Stimulated activated naive B cell treated with anti-CD40 and anti-IgM and Interleukin-4, amounts not matched to agents 10 μg/mL and 1 μg/mL and 100 μg/mL, for 72 hours (primary cell): ENCODE results near the gene GLRX3.
"Not testable (repeated sequence)": the region's sequence is repeated elsewhere in the genome, so short reads cannot be mapped to it uniquely, and the experiment has no call there.

Source experiments
- ATAC-seq, 2 donors: fragments of 150-1000 bp; cut with Tn5 transposase; replicated peaks; 2 replicates each; pipeline ENCODE4 v1.10.0; 2021; ENCODE audit warnings: moderate library complexity in 1 of 2
- DNase-seq: peaks from one replicate; pipeline ENCODE4 v3.0.0; 2021
- H3K27ac Mint-ChIP-seq: one replicate; pipeline ENCODE4 v1.8.0; 2022; ENCODE audit warnings: mild to moderate bottlenecking, mixed read lengths
- H3K27me3 Mint-ChIP-seq, 2 donors: one replicate each; pipeline ENCODE4 v1.8.0; 2022; ENCODE audit warnings: mixed read lengths in 2 of 2
- H3K36me3 Mint-ChIP-seq, 2 donors: one replicate each; pipeline ENCODE4 v1.8.0; 2022; ENCODE audit warnings: mixed read lengths in 2 of 2, mild to moderate bottlenecking in 1 of 2
- H3K4me1 Mint-ChIP-seq, 2 donors: one replicate each; pipeline ENCODE4 v1.8.0; 2022; ENCODE audit warnings: mixed read lengths in 2 of 2, mild to moderate bottlenecking in 1 of 2
- H3K4me3 Mint-ChIP-seq, 2 donors: one replicate each; pipeline ENCODE4 v1.8.0; 2022; ENCODE audit warnings: mild to moderate bottlenecking in 2 of 2, mixed read lengths in 2 of 2, moderate library complexity in 1 of 2
- H3K9me3 Mint-ChIP-seq, 2 donors: one replicate each; pipeline ENCODE4 v1.8.0; 2022; ENCODE audit warnings: mixed read lengths in 2 of 2, mild to moderate bottlenecking in 1 of 2

Gene GLRX3

DNA sequence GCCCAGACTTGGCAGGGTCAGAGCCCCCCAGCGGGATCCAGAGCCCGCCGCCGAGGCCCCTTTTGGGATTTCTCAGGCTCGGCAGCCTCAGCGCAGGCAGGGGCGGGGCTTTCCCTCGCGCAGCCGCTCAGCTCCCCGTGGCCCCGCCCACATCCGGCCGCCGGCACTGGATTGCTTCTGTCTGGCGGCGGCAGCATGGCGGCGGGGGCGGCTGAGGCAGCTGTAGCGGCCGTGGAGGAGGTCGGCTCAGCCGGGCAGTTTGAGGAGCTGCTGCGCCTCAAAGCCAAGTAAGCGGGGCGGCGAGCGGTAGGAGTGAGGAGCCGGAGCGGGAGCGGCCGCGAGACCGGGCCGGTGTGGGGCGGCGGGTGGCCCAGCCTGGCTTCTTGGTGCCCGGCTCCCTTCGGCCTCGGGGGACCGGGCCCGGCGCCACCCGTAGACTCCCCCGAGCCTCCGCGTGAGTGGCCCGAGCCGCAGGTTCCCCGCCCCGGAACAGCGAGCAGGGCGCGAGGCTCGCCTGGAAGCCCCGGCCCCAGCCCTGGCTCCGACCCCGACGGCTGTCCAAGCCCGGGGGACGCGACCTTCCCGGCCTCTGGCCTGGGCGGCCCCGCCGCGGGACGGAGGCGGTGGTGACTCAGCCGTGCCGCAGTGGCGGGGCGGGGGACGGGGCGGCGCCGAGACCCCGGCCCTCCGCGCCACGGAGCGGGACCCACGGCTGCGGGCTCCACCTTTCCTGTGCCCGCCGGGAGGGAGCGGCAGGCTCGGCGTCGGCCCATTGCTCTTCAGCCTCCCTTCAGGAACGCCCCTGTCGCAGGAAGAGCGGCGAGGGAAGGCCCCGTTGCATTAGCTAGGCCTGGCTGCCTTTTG lies at the start of gene GLRX3:
Gene GLRX3, plus strand, starts transcription at position 166 of the 864 bp plus-strand sequence. Its CDS starts 30 bp downstream, at position 196.
- Mint-ChIP-seq H3K27me3 (peaks cover 14% of the 10 kb centered on the region in 2 donors), H3K4me3 (peak within 1 kb of the TSS; percentile 96 to 98), H3K36me3 (peaks cover 3 to 10% of the 10 kb centered on the region in 2 donors), H3K4me1 (peaks cover 21 to 51% of the 10 kb centered on the region in 2 donors), H3K9me3 (no peaks in the 10 kb centered on the region), H3K27ac (peak within 1 kb of the TSS; percentile 97)
- peak; percentile 81 for DNase-seq
- ATAC-seq = peak; percentile 87 to 90

DNA sequence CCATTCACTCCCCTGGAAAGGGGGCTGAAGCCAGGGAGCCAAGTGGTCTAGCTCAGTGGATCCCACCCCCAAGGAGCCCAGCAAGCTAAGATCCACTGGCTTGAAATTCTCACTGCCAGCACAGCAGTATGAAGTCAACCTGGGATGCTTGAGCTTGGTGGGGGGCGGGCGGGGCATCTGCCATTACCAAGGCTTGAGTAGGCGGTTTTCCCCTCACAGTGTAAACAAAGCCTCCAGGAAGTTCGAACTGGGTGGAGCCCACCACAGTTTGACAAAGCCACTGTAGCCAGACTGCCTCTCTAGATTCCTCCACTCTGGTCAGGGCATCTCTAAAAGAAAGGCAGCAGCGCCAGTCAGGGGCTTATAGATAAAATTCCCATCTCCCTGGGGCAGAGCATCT lies 45.6 kb upstream of the GLRX3 start:
- not testable (repeated sequence) for H3K27ac Mint-ChIP-seq, ATAC-seq, H3K4me3 Mint-ChIP-seq, H3K27me3 Mint-ChIP-seq, DNase-seq, H3K4me1 Mint-ChIP-seq
- H3K9me3 Mint-ChIP-seq = peaks cover 12 to 19% of the 10 kb centered on the region in 2 donors
- peaks cover 46 to 58% of the 10 kb centered on the region in 2 donors for H3K36me3 Mint-ChIP-seq

DNA sequence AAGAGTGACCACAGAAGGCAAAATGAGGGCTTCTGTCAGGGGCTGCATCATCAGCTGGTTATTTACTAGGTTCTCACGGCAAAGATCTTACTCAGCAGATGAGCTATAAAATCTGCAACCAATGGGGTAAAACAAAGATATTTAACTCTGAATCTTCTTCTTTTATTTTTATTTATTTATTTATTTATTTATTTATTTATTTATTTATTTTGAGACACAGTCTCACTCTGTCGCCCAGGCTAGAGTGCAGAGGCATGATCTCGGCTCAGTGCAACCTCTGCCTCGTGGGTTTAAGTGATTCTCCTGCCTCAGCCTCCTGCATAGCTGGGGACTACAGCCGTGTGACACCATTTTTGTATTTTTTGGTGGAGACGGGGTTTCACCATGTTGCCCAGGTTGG lies 36.8 kb upstream of the GLRX3 start:
- peaks cover 12 to 43% of the 10 kb centered on the region in 2 donors for H3K36me3 Mint-ChIP-seq
- H3K9me3 Mint-ChIP-seq = no peaks in the 10 kb centered on the region
- H3K4me3 Mint-ChIP-seq = no peak overlapping the region
- H3K27ac Mint-ChIP-seq = no peak overlapping the region
- H3K4me1 Mint-ChIP-seq = no peaks in the 10 kb centered on the region
- no peak for DNase-seq
- H3K27me3 Mint-ChIP-seq = no peaks in the 10 kb centered on the region
- no peak for ATAC-seq

DNA sequence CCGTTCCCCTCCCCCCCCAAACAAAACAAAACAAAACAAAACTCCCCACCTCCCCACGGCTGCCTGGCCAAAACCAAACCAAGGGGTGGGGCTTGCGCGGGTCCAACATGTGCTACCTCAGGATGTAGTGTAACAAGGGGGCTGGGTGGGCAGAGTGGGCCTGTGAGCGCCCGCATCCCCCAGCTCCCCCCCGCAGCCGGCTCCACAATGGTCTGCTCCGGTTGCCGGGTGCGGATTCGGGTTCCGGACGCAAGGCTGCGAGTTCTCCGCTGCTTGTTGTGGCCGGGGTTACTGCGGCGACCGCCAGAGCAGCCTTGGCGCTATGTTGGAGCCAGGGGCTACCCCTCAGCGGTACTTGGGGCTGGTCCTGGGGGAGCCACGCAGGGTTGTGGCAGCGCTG lies 30.5 kb upstream of the GLRX3 start:
- Mint-ChIP-seq H3K4me3 (no peak overlapping the region), H3K9me3 (no peaks in the 10 kb centered on the region), H3K36me3 (peaks cover 10 to 30% of the 10 kb centered on the region in 2 donors), H3K4me1 (peaks cover 23 to 42% of the 10 kb centered on the region in 2 donors), H3K27ac (no peak overlapping the region), H3K27me3 (no peaks in the 10 kb centered on the region)
- ATAC-seq (no peak), DNase-seq (no peak)

DNA sequence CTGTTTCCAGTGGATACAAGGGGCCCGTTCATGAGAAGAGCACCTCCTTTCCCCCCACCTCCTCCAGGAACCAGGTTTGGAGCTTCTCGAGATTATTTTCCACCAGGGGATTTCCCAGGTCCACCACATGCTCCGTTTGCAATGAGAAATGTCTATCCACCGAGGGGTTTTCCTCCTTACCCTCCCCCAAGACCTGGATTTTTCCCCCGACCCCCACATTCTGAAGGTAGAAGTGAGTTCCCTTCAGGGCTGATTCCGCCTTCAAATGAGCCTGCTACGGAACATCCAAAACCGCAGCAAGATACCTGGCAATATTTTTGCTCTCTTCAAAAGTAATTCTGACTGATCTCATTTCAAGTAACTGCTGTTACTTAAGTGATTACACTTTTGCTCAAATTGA lies 28.0 kb upstream of the GLRX3 start:
- H3K27me3 Mint-ChIP-seq, DNase-seq, ATAC-seq, H3K9me3 Mint-ChIP-seq: not testable (repeated sequence)
- Mint-ChIP-seq H3K4me1 (peaks cover 27 to 51% of the 10 kb centered on the region in 2 donors), H3K4me3 (peak overlapping the region; percentile 26 to 59), H3K27ac (peak overlapping the region; percentile 69), H3K36me3 (peaks cover 10 to 29% of the 10 kb centered on the region in 2 donors)

DNA sequence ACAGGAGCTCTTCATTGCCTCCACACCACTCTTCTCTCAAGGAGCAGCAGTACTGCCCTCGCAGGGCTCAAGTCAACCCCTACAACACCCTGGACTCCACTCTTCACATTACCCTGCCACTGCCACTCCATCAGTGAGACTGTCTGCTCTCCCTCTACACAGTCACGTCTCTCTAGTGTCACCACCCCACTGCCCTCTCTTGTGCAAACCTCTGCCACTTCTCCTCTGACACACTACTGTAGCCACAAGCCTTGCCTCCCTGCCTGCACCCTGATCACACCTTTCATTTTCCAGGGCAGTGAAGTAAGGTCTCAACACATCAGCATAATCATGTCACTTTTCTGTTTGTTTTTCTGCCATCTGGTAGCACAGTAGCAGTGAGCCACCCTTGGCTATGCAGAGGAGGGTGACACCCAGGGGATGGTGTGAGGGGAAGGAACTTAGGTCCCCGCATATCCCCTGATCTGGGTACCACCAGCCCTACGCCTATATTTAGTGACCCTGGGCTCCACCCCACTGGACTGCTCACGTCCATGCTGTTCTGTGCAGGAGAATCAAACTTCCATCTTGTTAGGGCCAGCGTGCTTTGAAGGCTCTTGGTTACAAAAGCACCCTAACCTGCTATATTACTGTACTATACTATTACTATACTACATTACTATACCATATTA lies 27.1 kb upstream of the GLRX3 start:
- peak overlapping the region; percentile 96 to 98 for H3K4me3 Mint-ChIP-seq
- H3K27me3 Mint-ChIP-seq = no peaks in the 10 kb centered on the region
- peak overlapping the region; percentile 75 for H3K27ac Mint-ChIP-seq
- H3K9me3 Mint-ChIP-seq = peaks cover 0 to 2% of the 10 kb centered on the region in 2 donors
- ATAC-seq = no peak
- peaks cover 29 to 51% of the 10 kb centered on the region in 2 donors for H3K4me1 Mint-ChIP-seq
- H3K36me3 Mint-ChIP-seq = peaks cover 10 to 24% of the 10 kb centered on the region in 2 donors
- DNase-seq = no peak

DNA sequence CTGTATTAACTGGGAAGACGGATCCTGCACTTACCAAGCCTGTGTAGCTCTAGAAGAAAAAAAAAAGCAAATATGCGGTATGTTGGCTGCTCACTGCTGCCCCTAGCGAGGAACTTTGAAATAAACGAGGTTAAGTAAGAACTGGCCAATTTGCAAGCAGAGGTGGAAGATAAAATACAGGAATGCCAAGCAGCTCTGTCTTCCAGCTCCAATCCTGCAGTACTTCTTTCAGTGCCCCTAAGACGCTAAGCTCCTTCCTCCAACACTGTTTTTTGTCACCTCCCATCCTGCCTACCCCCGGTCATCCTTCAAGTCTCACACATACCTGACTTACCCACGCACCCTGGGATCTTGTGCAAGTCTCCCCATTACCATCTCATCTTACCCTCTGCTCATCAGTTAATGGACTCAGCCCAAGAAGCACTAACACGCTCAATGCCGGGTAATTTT lies 26.4 kb upstream of the GLRX3 start:
- Mint-ChIP-seq H3K4me3 (peak overlapping the region; percentile 96 to 98), H3K27me3 (no peaks in the 10 kb centered on the region), H3K4me1 (peaks cover 29 to 51% of the 10 kb centered on the region in 2 donors), H3K36me3 (peaks cover 10 to 21% of the 10 kb centered on the region in 2 donors), H3K27ac (peak overlapping the region; percentile 99), H3K9me3 (peaks cover 0 to 2% of the 10 kb centered on the region in 2 donors)
- DNase-seq (peak; percentile 60), ATAC-seq (no peak)

DNA sequence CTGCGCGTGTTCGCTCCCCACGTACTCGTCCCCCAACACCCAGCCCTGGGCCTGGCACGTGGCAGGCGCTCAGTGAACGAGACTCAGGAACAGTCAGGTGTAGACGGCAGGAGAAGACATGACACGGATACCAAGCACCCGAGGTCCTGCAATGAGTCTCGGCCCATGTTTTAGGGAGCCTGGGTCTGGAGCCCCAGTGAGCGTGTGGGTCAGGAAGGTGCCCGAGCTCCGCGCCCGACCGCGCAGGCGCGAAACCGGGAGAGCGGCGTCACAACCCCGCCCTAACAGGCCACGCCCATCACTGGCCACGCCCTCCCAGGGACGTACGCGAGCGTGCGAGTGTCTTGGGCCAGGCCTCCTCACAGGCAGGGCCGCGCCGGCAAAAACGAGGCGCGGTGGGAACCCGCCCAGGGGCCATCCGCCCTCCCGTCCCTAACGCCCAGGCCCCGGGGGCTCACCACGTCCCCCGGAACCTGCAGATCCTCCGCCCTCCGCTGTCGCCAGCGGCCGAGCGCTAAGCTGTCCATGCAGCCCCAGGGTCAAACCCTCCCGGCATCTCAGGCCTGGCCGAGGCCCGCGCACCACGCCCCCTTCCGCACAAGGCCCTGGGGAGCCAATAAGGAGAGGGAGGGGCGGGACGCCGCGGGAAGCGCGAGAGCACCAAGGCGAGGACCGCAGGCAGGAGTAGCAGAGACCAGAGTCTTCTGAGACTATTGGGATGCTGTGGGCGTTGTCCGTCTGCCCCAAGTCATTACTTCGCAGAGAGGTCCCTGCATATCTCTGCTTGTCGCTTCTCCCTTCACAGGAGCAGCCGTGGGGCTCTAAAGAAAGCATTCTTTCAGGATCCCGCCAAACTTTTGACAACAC lies 25.7 kb upstream of the GLRX3 start, which contains the start of gene C10orf143:
Gene C10orf143, minus strand, starts transcription at position 585 of the 867 bp plus-strand sequence. Its CDS starts 58 bp downstream, at position 527.
- Mint-ChIP-seq H3K4me3 (peak within 1 kb of the TSS; percentile 96 to 98), H3K27me3 (no peaks in the 10 kb centered on the region), H3K36me3 (peaks cover 10 to 21% of the 10 kb centered on the region in 2 donors), H3K27ac (peak within 1 kb of the TSS; percentile 99), H3K9me3 (peaks cover 0 to 2% of the 10 kb centered on the region in 2 donors), H3K4me1 (peaks cover 29 to 51% of the 10 kb centered on the region in 2 donors)
- peak; percentile 82 to 87 for ATAC-seq
- peak; percentile 98 for DNase-seq

DNA sequence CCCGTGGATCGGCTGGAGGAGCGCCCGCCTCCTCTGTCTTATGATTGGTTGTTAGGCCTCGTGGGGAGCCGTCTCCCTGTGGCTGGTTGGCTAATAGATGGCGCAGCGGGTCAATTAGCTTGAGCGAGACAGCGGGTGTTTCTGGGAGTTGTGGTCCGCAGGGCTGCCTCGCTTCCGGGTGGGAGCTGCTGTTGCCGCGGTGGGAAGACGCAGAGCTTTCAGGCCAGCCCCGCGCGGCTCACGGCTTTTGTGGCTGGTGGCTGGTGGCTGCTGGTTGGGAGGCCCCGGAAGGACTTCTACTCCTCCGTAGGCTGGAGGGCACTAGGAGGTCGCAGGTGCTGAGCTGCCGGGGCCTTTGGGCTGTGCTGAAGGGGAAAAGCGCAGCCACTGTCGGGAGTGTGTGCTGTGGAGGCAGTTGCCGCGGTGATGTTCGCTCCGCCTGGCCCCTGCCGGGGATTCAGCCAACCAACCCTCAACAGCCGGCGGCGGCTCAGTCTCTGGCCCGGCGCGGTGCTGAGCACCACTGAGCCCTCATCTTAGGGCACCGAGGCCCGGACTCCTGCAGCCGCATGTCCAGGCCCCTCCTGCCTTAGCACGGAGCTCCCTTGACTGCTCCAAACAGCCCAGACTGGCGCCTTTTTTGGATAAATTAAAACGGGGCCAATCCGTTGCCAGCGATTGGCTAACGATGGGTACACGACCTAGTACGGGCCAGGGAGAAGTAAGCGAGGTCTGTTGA lies 24.9 kb upstream of the GLRX3 start:
- H3K27ac Mint-ChIP-seq = peak overlapping the region; percentile 99
- DNase-seq (peak; percentile 94), ATAC-seq (peak; percentile 86)
- peaks cover 4 to 18% of the 10 kb centered on the region in 2 donors for H3K36me3 Mint-ChIP-seq
- H3K27me3 Mint-ChIP-seq = no peaks in the 10 kb centered on the region
- H3K4me1 Mint-ChIP-seq = peaks cover 28 to 44% of the 10 kb centered on the region in 2 donors
- peaks cover 2 to 3% of the 10 kb centered on the region in 2 donors for H3K9me3 Mint-ChIP-seq
- H3K4me3 Mint-ChIP-seq = peak overlapping the region; percentile 96 to 98

DNA sequence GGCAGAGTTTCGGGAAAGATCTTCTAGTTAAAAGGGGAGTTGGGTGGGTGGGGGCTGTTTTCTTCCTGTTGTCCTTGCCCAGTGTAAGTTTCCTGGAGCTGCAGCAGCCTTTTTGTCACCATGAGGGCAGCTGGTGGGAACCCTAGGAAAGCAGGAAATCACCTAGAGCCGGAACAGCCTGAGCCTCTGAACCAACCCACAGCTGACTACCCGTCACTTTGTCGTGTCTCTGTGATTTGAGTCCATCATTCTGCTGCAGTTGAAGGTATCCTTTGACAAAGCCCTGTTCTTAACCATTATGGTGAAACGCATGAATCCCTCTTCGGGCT lies 24.4 kb upstream of the GLRX3 start:
- ATAC-seq (no peak), DNase-seq (no peak)
- Mint-ChIP-seq H3K27me3 (no peaks in the 10 kb centered on the region), H3K36me3 (peaks cover 4 to 17% of the 10 kb centered on the region in 2 donors), H3K9me3 (peaks cover 4% of the 10 kb centered on the region in 2 donors), H3K4me1 (peaks cover 24 to 39% of the 10 kb centered on the region in 2 donors), H3K4me3 (peak overlapping the region; percentile 96 to 98), H3K27ac (peak overlapping the region; percentile 99)

DNA sequence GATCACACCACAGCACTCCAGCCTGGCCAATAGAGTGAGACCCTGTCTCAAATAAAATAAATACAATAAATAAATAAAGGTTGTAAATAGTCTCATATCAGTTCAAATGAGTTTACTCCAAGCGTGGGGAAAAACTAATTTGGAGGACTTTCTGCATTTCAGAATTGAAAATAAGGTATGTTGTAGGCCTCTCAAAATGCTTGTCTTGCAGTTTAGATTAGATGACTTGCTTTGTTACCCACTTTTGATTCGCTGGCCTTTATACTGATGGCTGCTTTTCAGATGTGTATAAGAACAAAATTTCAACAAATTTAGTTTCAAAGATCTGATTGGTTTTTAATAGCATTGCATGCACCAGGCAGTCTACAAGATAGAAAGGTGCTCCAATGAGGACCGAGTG lies 23.4 kb upstream of the GLRX3 start:
- ATAC-seq = no peak
- DNase-seq = no peak
- no peak overlapping the region for H3K4me3 Mint-ChIP-seq
- peaks cover 4 to 12% of the 10 kb centered on the region in 2 donors for H3K36me3 Mint-ChIP-seq
- peaks cover 4 to 9% of the 10 kb centered on the region in 2 donors for H3K9me3 Mint-ChIP-seq
- H3K4me1 Mint-ChIP-seq = peaks cover 20 to 29% of the 10 kb centered on the region in 2 donors
- H3K27ac Mint-ChIP-seq = no peak overlapping the region
- no peaks in the 10 kb centered on the region for H3K27me3 Mint-ChIP-seq

DNA sequence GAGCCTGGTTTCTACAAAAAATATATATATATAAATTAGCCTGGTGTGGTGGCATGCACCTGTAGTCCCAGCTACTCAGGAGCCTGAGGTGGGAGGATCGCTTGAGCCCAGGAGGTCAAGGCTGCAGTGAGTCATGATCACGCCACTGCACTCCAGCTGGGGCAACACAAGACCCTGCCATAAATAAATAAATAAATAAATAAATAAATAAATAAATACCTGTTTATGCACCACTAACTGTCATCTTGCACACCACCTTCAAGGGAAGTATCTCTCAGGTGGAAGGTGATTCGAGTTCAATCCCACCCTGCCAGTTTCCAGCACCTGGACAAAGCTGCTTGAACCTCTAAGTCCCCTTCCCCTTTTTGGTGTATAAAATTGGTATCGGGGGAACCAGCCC lies 19.2 kb upstream of the GLRX3 start:
- ATAC-seq, H3K4me1 Mint-ChIP-seq, H3K4me3 Mint-ChIP-seq, H3K27me3 Mint-ChIP-seq, H3K36me3 Mint-ChIP-seq, DNase-seq, H3K27ac Mint-ChIP-seq: not testable (repeated sequence)
- peaks cover 4 to 12% of the 10 kb centered on the region in 2 donors for H3K9me3 Mint-ChIP-seq

DNA sequence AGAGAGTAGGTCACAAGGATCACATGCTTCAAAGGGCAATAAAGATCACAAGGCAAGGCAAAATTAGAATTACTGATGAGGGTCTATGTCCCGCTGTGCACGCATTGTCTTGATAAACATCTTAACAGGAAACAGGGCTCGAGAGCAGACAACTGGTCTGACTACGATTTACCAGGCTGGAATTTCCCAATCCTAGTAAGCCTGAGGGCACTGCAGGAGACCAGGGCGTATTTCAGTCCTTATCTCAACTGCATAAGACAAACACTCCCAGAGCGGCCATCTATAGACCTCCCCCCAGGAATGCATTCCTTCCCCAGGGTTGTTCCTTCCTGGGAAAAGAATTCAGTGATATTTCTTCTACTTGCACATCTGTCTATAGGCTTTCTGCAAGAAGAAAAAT lies 18.7 kb upstream of the GLRX3 start:
- DNase-seq, H3K27me3 Mint-ChIP-seq, H3K4me1 Mint-ChIP-seq, H3K36me3 Mint-ChIP-seq, H3K27ac Mint-ChIP-seq, H3K4me3 Mint-ChIP-seq, ATAC-seq: not testable (repeated sequence)
- H3K9me3 Mint-ChIP-seq = peaks cover 4 to 11% of the 10 kb centered on the region in 2 donors
